OCI-M1 (cell line): ENCODE measurements around the gene CCDC28B.
"Not testable (repeated sequence)": the region's sequence is repeated elsewhere in the genome, so short reads cannot be mapped to it uniquely, and the experiment has no call there.

Experiments
- DNase-seq: peaks from one replicate; lab custom pipeline; 2025; lab: John Stamatoyannopoulos, UW

CCDC28B gene

GRCh38 chr1:32200226-32201010, at the start of gene CCDC28B:
Gene CCDC28B, plus strand, starts transcription at chr1:32200595. Its CDS starts 1,341 bp downstream, at chr1:32201936.
- peak; percentile 76 for DNase-seq

DNA sequence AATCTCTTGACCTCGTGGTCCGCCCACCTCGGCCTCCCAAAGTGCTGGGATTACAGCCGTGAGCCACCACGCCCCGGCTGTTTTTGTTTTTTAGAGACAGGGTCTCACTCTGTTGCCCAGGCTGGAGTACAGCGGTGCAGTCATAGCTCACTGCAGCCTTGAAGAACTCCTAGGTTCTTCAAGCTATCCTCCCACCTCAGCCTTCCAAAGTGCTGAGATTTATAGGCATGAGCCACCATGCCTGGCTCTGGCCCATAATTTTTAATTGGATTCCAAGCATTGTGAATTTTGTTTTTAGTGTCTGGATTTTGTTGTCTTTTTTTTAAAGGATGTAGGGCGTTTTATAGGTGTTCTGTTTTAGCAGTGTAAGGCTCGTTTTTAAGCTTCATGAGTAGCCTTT, 49.5 kb upstream of the CCDC28B start:
- DNase-seq, result no peak

DNA sequence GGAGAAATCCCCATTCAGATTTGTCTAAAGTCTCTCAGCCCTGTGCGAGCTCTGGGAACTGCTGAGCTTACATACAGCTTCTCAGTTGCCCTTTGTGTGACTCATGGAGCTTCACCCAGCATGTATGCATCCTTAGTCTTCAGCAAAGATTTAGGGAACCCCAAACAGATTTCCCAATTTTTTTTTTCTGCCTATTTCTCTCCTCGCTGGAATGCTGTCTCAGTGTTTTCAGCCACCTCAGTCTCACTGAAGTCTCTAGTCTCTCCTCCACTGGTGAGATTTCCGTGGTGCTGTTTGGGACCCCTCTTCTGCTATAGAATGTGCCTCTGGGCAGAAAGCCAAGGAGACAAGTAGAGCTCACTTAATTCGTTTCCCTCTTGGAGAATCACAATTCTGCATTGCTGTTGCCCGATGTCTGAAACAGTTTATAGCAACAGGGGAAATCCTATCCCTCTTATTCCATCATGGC, 49.0 kb upstream of the CCDC28B start:
- no peak for DNase-seq

GRCh38 chr1:32159189-32159588, 41.2 kb upstream of the CCDC28B start:
- no peak for DNase-seq

- no peak for DNase-seq
These were observed 37.0 kb upstream of the CCDC28B start for GRCh38 chr1:32163405-32163804.

GRCh38 chr1:32165633-32166032, 34.8 kb upstream of the CCDC28B start:
- DNase-seq, result not testable (repeated sequence)

DNA sequence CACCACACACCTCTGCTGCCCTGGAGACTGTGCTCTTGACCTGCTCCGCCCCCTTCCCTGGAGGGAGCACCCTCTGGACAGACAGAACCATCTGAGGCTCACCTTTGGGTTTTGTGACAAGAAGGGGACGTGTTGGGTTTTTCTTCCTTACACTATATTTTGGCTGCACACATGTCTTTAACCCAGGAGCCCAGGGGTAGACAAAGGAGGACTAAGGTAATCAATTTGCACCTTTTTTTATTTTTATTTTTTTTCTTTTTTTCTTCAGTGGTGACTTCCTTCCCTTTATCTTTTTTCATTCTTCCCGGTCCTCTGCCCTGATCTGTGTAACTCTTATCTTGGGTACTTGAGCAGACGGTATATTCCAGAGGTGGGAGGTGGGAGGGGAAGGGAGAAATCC, 29.4 kb upstream of the CCDC28B start:
- DNase-seq, result no peak

DNA sequence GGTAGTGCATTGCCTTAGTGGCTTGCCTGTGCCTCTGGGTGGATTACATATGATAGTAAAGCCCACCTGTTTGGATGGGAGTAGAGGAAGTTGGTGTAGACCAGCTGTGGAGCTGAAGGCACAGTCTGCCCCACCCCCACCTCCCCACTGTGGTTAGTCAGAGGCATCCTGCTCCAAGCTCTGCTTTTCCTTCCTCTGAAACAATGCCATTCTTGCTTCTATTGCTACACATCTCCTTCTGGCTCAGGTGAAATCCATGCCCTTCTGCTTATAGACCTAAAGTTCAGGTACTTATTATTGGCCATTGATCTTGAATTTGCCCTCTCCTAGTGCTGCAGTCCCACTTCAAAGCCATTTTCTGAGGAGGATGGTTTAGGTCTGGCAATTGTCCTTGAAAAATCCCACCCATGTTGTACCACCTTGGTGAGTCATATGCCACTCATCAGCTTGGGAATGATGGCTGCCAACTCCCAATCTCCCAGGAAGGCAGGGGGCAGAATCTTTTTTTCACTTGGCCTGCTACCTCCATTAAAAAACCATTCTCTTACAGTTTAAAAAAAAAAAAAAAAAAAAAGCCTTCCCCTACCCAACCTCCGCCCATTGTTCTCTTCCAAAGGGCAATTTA, 27.7 kb upstream of the CCDC28B start:
- DNase-seq, result no peak

DNA sequence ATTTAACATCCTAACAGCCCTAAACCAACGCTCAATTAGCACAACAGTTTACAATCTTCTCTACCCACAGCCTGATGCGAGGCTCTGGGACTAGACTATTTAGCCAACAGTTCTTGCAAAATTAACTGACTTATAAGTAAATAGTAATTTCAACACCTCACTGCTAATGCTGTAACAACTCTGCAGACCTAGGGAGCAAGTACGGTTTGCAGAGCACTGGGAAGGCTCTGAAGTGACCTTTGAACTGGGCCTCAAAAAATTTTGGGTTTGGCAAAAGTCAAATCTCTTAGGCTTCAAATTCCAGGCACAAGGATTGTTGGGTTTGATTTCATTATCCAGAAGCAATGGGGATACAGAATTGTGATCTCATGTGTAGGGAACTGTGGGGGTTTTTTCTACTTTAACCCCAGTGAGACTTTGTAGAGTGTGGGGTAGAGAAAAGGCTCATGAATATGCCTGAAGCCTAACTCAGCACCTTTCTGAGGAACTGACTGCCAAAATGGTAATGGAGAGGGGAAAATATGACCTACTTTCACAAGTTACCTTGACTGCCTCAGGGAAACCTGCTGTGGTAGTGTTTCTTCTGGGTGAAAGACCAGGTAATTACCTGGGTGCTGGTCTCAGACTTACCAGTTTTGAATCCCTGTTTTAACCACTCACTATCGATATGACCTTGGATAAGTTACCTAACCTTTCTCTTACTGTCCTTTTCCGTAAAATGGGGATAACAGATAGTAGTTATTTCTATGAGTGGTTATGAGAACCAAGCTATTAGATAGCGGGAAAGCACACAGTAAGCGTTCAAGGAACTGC, 21.8 kb upstream of the CCDC28B start:
- no peak for DNase-seq

- DNase-seq, result no peak
These were observed 21.3 kb upstream of the CCDC28B start for GRCh38 chr1:32179193-32179442.

GRCh38 chr1:32179443-32180185, 20.8 kb upstream of the CCDC28B start, which contains the start of gene TXLNA:
Gene TXLNA, plus strand, starts transcription at chr1:32179675. Its CDS starts 671 bp downstream, at chr1:32180346.
- peak; percentile 95 for DNase-seq

- peak; percentile 64 for DNase-seq
These were observed 20.0 kb upstream of the CCDC28B start for GRCh38 chr1:32180186-32181060.

DNA sequence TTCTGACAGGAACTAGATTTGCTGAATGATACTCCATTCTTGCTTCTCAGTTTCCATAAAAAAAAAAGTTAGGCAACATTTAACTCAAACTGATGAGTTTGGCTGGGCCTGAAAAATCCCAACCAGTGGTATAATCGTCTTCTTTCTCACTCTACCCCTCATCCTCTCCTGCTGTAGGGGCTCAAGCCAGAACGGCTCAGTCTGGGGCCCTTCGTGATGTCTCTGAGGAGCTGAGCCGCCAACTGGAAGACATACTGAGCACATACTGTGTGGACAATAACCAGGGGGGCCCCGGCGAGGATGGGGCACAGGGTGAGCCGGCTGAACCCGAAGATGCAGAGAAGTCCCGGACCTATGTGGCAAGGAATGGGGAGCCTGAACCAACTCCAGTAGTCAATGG, 19.3 kb upstream of the CCDC28B start:
- DNase-seq, result no peak

- DNase-seq, result no peak
These were observed 18.8 kb upstream of the CCDC28B start for GRCh38 chr1:32181563-32181962.

- no peak for DNase-seq
These were observed 18.3 kb upstream of the CCDC28B start for GRCh38 chr1:32182060-32182459.

DNA sequence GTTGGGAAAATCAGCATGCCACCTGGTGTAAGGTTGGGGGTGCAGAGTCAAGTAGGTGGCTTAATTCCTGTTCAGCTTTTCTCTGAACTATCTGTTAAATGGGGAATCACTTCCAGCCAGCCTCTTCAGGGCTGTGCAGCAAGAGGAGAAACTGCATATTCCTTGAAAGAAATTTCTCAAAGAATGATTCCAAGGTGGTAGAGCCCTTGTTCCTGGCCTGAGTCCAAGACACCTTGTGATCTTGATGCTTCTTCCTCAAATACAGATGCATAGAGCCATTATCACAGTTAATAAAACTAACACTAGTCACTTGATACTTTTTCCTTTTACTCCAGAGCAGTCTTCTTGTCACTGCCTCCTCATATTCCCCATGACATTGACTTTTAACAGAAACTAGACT, 15.7 kb upstream of the CCDC28B start:
- DNase-seq, result peak; percentile 34

GRCh38 chr1:32186077-32186476, 14.3 kb upstream of the CCDC28B start:
- DNase-seq, result peak; percentile 37

DNA sequence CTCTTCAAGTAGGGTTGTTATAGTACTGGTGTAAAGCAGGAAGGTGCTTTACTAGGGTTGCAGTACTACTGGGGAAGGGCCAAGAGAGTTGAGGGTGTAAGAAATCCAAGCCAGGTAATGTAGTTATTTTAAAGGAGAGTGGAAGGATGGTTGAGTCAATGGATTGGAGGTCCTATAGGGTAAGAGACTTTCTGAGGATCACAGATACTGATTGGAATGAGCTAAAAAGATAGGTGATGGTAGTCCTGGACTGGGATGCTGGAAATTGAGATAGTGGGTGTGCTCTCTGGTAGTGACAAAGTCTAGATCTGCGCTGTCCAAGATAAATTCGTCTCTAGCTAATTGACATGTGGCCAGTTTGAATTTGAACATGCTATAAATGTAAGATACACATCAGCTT, 13.9 kb upstream of the CCDC28B start:
- DNase-seq, result no peak

DNA sequence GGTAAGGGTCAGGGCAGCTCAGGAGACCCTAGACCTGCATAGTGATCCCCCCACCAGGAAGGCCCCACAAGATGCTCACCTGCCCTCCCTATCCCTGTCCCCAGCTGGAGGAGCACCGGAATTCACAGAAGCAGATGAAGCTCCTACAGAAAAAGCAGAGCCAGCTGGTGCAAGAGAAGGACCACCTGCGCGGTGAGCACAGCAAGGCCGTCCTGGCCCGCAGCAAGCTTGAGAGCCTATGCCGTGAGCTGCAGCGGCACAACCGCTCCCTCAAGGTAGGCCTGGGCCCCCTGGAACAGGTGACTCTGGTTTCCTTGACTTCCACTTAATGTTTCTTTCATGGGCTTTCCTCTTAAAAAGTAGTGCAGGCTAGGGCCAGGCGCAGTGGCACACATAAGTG, 12.5 kb upstream of the CCDC28B start:
- no peak for DNase-seq

DNA sequence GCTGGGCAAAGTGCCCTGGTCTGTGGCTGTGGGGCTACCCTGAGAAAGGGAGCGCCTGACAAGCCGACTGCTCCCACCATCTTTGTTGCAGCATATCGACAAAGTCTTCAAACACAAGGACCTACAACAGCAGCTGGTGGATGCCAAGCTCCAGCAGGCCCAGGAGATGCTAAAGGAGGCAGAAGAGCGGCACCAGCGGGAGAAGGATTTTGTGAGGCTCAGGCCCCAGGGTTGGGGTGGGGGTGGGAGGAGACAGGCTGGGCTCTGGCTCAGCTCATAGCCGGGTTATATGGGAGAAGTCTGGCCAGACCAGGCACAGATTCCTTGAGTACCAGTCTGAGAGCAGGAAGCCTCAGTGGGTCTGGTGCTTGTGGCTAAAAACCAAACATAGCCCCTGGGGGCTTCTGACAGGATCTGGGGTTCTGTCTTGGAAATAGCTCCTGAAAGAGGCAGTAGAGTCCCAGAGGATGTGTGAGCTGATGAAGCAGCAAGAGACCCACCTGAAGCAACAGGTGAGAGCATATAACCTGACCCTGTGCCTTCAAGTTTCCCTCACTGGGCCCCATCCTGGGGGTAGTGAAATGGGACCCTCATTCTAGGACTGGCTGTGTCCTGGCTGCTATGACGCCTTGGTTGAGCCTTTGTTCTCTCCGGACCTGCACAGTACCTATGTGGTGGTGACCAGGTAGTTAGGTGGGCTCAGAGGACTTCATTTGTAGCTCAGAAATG, 8.0 kb upstream of the CCDC28B start:
- no peak for DNase-seq
